GM19467 (cell line): ENCODE data around the gene MCOLN3.
A peak's percentile ranks its signal among the peaks of the same experiment; 100 is the strongest.
"Not testable (repeated sequence)": the region's sequence is repeated elsewhere in the genome, so short reads cannot be mapped to it uniquely, and the experiment has no call there.

Experiments
- ATAC-seq: cut with Tn5 transposase; IDR thresholded peaks from one replicate; pipeline ENCODE4 v1.9.1; 2021; ENCODE audit warnings: mild to moderate bottlenecking, moderate library complexity; ENCODE audit not compliant: unreplicated experiment

Gene MCOLN3

GRCh38 chr1:84995484-84996334 is 52.6 kb downstream of the MCOLN3 start:
- peak; percentile 42 for ATAC-seq

GRCh38 chr1:84991097-84991920 is 57.0 kb downstream of the MCOLN3 start:
- ATAC-seq = no peak

DNA sequence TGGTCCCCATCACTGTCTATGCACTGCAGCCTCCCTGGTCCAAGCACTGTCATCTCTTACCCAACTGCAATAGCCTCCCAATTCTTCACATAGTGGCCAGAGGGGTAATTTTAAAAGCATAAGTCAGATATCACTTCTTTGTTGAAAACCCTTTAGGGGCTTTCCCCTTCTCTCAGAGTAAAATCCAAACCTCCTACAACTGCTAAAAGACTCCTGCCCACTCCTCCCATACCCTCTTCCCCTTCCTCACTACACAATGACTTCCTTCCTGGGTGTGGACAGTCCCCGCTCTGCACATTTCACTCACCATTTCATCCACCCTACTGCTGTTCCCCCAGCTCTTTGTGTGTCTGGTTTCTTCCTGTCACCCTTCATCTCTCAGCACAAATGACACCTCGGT is 59.7 kb downstream of the MCOLN3 start:
- peak; percentile 60 for ATAC-seq

- ATAC-seq = not testable (repeated sequence)
These were observed 61.7 kb downstream of the MCOLN3 start for GRCh38 chr1:84986561-84986960.

DNA sequence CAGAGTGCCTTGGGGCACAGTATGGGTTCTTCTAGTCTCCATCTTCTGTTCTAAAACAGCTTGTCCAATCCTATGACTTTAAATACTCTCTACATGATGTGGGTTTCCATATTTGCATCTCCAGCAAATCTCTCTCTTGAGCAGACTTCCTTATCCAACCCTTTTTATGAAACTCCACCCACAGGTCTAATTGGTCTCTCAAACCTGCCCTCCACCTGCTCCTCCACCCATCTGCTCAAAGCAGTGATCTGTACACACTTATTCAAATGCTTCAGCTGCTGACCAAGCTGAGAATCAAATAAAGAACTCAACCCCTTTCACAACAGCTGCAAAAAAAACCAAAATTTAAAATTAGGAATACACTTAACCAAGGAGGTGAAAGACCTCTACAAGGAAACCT is 62.9 kb downstream of the MCOLN3 start:
- no peak for ATAC-seq

DNA sequence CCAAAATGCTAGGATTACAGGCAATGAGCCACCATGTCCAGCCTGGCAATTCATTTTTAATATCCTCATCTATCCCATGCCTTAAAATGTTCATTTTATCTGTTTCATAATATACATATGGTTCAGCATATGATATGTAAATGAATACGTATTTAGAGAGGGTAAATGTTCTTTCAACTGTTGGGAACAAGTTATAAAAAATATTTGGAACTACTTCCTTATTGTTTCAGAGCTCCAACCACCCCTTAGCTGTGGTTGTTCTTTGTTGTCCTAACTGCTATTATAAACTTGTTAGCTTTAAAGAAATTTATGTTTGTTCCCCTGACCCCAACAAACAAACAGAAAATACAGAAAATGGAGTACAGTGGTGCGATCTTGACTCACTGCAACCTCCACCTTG is 65.9 kb downstream of the MCOLN3 start:
- no peak for ATAC-seq

DNA sequence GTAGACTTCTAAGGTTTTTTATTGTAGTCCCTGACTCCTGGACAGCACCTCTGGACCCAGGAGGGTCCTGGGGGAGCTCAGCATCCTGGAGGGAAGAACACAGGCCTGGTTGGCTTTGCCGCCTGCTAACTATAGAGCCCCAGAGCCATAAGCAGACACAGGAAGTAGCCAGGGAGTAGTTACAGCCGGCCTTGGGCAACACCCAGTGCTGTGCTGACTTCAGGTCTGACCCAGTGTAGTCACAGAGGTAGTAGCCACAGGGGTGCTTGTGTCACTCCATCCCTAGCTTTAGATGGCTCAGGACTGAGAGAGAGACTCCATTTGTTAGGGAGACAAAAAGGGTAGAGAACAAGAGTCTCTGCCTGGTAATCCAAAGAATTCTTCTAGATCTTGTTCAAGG is 73.3 kb downstream of the MCOLN3 start:
- ATAC-seq = peak; percentile 34

DNA sequence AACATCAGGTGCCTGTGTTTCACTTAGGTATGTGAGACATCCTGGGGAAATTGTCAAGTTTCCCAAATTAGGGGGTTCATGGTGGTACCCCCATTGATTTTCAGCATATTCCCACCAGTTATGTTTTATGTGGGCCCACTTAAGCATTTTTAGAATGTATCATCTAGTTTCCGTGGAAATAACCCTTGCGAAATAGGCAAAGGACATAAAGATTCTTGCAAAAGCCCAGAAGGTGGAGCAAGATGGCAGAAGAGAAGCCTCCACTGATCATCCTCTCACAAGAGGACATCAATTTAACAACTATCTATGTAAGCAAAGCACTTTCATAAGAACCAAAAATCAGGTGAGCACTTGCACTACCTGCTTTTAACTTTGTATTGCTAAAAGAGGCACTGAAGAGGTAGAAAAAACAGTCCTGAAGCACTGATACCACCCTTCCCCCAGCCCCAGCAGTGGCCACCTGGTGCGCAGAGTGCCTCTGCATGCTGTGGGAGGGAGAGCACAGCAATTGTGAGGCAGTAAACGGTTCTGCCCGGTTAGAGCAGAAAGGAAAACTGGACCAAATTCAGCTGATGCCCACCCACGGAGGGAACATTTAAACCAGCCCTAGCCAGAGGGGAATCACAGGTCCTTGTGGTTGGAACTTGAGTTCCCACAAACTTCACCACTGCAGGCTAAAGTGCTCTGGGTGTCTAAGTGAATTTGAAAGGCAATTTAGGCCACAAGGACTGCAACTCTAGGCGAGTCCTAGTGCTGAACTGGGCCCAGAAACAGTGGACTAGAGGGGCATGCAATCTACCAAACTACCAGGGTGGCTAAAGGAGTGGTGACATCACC is 74.6 kb downstream of the MCOLN3 start:
- ATAC-seq = peak; percentile 43

- ATAC-seq = peak; percentile 35
These were observed 75.8 kb downstream of the MCOLN3 start for GRCh38 chr1:84972377-84972987.

GRCh38 chr1:84971957-84972356 is 76.3 kb downstream of the MCOLN3 start:
- peak; percentile 31 for ATAC-seq

DNA sequence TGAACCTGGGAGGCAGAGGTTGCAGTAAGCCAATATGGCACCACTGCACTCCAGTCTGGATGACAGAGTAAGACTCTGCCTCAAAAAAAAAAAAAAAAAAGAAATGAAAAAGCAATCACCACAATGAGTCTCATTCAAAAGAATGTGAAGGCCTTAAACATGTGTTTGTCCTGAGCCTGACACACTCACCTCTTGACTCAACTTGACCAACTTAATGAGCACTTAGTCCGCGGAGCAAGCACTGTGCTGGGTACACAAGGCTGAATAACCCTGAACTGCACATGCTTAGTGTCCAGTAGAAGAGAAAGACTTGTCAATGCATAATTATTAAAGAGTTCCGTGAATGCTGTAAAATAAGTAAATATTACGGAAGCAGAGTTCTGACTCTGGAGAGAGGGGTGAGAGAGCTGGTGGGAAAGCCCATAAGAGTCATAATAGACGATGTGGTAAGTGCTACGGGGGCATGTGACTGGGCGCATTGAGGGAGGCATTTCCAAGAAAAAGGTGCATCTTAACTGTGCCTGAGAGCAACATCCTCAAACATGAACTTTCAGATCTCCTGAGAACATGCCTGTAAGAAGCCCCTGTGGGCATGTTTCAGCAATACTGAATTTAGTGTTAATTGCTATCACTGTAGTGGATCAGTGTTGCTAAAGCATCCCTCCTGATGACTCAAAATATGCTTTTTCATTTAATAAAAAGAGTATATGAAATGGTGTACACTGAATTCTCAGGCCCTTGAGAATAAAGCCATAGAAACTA is 78.6 kb downstream of the MCOLN3 start:
- ATAC-seq = no peak

GRCh38 chr1:84968865-84969264 is 79.4 kb downstream of the MCOLN3 start:
- ATAC-seq = no peak

DNA sequence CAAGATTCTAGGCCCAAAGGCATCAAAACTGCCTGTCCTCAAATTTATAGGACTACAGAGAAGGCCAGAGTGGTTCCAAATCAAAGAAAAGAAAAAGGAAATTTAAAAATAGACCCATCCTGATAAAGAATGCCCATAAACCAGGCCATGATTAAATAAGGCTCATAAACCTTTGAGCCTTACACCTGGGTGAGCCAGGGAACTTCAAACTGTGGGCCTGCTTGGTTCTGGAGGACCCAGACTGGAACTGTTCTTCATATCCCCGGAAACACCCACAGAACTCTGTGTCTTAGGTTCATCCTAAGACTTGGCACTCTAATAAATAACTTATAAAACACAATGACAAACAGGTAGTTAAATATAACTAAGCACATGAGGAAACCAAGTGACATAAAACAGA is 80.2 kb downstream of the MCOLN3 start:
- no peak for ATAC-seq
